CD14-positive monocyte (primary cell): ENCODE results near the gene CFAP107. TPM values are rescaled to one million over a fixed set of nuclear protein-coding genes. Genes with fewer than 3 reads are reported as not detected.

Experiments
- DNase-seq, 3 donors: peaks; one replicate each; pipeline ENCODE4 v3.0.0-alpha.2; 2011 to 2022
- H2AFZ ChIP-seq: 2 replicates; pipeline ENCODE4 v1.6.0; 2012; ENCODE audit warnings: mild to moderate bottlenecking, low read depth, low read length, inconsistent platforms; ENCODE audit not compliant: insufficient read depth, poor library complexity, severe bottlenecking
- H3K27ac ChIP-seq, 2 donors: 1 replicate in 1 of 2; 2 replicates in 1 of 2; pipeline ENCODE4 v1.5.1; 2012 to 2013; ENCODE audit warnings: low read length in 2 of 2, control low read depth in 1 of 2, inconsistent platforms in 1 of 2, low read depth in 1 of 2, mild to moderate bottlenecking in 1 of 2
- H3K27me3 ChIP-seq, 2 donors: one replicate each; pipeline versions ENCODE4 v1.6.0 to v1.6.1; 2011 to 2013; ENCODE audit warnings: low read length in 2 of 2; ENCODE audit not compliant: control insufficient read depth in 2 of 2, insufficient read depth in 2 of 2
- H3K36me3 ChIP-seq, 2 donors: replicated peaks in 1 of 2; 1 replicate in 1 of 2; 2 replicates in 1 of 2; pipeline versions ENCODE4 v1.5.1 to v1.6.1; 2012 to 2013; ENCODE audit warnings: low read length in 2 of 2, control low read depth in 1 of 2, inconsistent platforms in 1 of 2, mild to moderate bottlenecking in 1 of 2; ENCODE audit not compliant: insufficient read depth in 2 of 2, control insufficient read depth in 1 of 2
- H3K4me1 ChIP-seq, 2 donors: 1 replicate in 1 of 2; 2 replicates in 1 of 2; pipeline versions ENCODE4 v1.5.1 to v1.6.1; 2012 to 2013; ENCODE audit warnings: low read length in 2 of 2, control low read depth in 1 of 2, inconsistent platforms in 1 of 2, mild to moderate bottlenecking in 1 of 2, moderate library complexity in 1 of 2; ENCODE audit not compliant: insufficient read depth in 2 of 2, control insufficient read depth in 1 of 2
- H3K4me2 ChIP-seq: replicated peaks from 2 replicates; pipeline ENCODE3; 2012; ENCODE audit warnings: low read length, moderate library complexity, mild to moderate bottlenecking; ENCODE audit not compliant: poor library complexity, severe bottlenecking; ENCODE audit errors: extremely low read depth
- H3K4me3 ChIP-seq, 3 experiments: fragments of 200-600 bp in 1 of 3; sonication (generic) in 1 of 3; replicated peaks in 1 of 3; 1 replicate in 2 of 3; 2 replicates in 1 of 3; pipeline ENCODE4 v1.5.1; 2011 to 2013; ENCODE audit warnings: low read length in 3 of 3, mild to moderate bottlenecking in 3 of 3, control low read depth in 2 of 3, low read depth in 2 of 3, inconsistent platforms in 1 of 3, moderate library complexity in 1 of 3
- H3K79me2 ChIP-seq: 2 replicates; pipeline ENCODE4 v1.6.0; 2012; ENCODE audit warnings: mild to moderate bottlenecking, control low read depth, inconsistent platforms, low read length, moderate library complexity; ENCODE audit not compliant: insufficient read depth
- H3K9ac ChIP-seq: 2 replicates; pipeline ENCODE4 v1.6.0; 2017; ENCODE audit warnings: low read length, mild to moderate bottlenecking; ENCODE audit not compliant: insufficient read depth, poor library complexity, severe bottlenecking
- H3K9me3 ChIP-seq, 2 donors: replicated peaks in 1 of 2; 1 replicate in 1 of 2; 2 replicates in 1 of 2; pipeline versions ENCODE4 v1.5.1 to v1.6.1; 2012 to 2013; ENCODE audit warnings: low read length in 2 of 2, control low read depth in 1 of 2; ENCODE audit not compliant: control insufficient read depth in 1 of 2, insufficient read depth in 1 of 2
- H4K20me1 ChIP-seq: 2 replicates; pipeline ENCODE4 v1.6.0; 2012; ENCODE audit warnings: mild to moderate bottlenecking, low read length, control low read depth, moderate library complexity; ENCODE audit not compliant: insufficient read depth
- H3K27ac Mint-ChIP-seq, 7 donors: one replicate each; pipeline ENCODE4 v1.8.0; 2020; ENCODE audit warnings: mild to moderate bottlenecking in 7 of 7, mixed read lengths in 7 of 7, moderate library complexity in 6 of 7, inconsistent platforms in 2 of 7
- H3K27me3 Mint-ChIP-seq, 3 donors: one replicate each; pipeline ENCODE4 v1.8.0; 2021 to 2022; ENCODE audit warnings: low read depth in 3 of 3, mild to moderate bottlenecking in 3 of 3, mixed read lengths in 3 of 3, moderate library complexity in 3 of 3, inconsistent platforms in 1 of 3
- H3K36me3 Mint-ChIP-seq, 2 donors: one replicate each; pipeline ENCODE4 v1.8.0; 2020; ENCODE audit warnings: mixed read lengths in 2 of 2, inconsistent platforms in 1 of 2, mild to moderate bottlenecking in 1 of 2
- H3K4me1 Mint-ChIP-seq: one replicate; pipeline ENCODE4 v1.8.0; 2020; ENCODE audit warnings: mild to moderate bottlenecking, mixed read lengths
- H3K4me3 Mint-ChIP-seq, 2 donors: one replicate each; pipeline ENCODE4 v1.8.0; 2020; ENCODE audit warnings: mild to moderate bottlenecking in 2 of 2, mixed read lengths in 2 of 2, moderate library complexity in 1 of 2
- H3K9me3 Mint-ChIP-seq, 7 donors: one replicate each; pipeline ENCODE4 v1.8.0; 2020 to 2022; ENCODE audit warnings: mixed read lengths in 7 of 7, mild to moderate bottlenecking in 6 of 7, moderate library complexity in 6 of 7, inconsistent platforms in 2 of 7
- CTCF ChIP-seq: fragments of 200-600 bp; IDR thresholded peaks from one replicate; pipeline ENCODE4 v1.8.0; 2022; ENCODE audit warnings: antibody characterized with exemption, mild to moderate bottlenecking
- WGBS: methylation state at CpG from one replicate; pipeline ENCODE4 v1.1.5; 2013; ENCODE audit warnings: missing lambda C conversion rate; ENCODE audit not compliant: insufficient coverage; 5-methylcytosine and 5-hydroxymethylcytosine counted together
- intact Hi-C, 2 donors: fragments of 100-400 bp; cut with micrococcal nuclease; formaldehyde crosslinking; loops; one replicate each; pipeline versions ENCODE4 v1.15.0 to v1.15.1; 2023
- polyA plus RNA-seq, 3 donors: library from polyadenylated mRNA; depleted of rRNA in 1 of 3; unstranded in 2 of 3; stranded (reverse) in 1 of 3; fragments of 300-500 nt in 2 of 3; fragments of >200 nt in 1 of 3; fragmentation: Illumina TruSeq in 2 of 3; gene quantifications; 1 replicate in 2 of 3; 2 replicates in 1 of 3; pipeline ENCODE4 v1.2.3, GENCODE V29; 2012 to 2021

Gene CFAP107
- polyA plus RNA-seq, 3 donors: not detected

- Histone ChIP-seq H3K27ac (no peak overlapping the region), H3K9me3 (peaks cover 10 to 21% of the 10 kb centered on the region in 2 donors), H3K27me3 (no peaks in the 10 kb centered on the region), H3K4me1 (no peaks in the 10 kb centered on the region), H3K9ac (no peak overlapping the region), H3K4me2 (no peak overlapping the region), H2AFZ (no peak overlapping the region), H4K20me1 (no peaks in the 10 kb centered on the region), H3K79me2 (no peaks in the 10 kb centered on the region), H3K36me3 (no peaks in the 10 kb centered on the region), H3K4me3 (no peak overlapping the region)
- Mint-ChIP-seq H3K4me1 (no peaks in the 10 kb centered on the region), H3K27ac (no peak overlapping the region), H3K9me3 (peaks cover 13 to 28% (median 24%) of the 10 kb centered on the region in 7 donors), H3K4me3 (no peak overlapping the region), H3K27me3 (peaks cover 3 to 5% (median 3%) of the 10 kb centered on the region in 3 donors), H3K36me3 (no peaks in the 10 kb centered on the region)
- intact Hi-C loops: no loop called here
- 82% methylated on average over 2 of the region's 3 CpGs for WGBS
- TF ChIP-seq CTCF: no peak
- no peak for DNase-seq
Observed at GRCh38 chr1:12745126-12745991, 641 bp upstream of the CFAP107 start.

DNA sequence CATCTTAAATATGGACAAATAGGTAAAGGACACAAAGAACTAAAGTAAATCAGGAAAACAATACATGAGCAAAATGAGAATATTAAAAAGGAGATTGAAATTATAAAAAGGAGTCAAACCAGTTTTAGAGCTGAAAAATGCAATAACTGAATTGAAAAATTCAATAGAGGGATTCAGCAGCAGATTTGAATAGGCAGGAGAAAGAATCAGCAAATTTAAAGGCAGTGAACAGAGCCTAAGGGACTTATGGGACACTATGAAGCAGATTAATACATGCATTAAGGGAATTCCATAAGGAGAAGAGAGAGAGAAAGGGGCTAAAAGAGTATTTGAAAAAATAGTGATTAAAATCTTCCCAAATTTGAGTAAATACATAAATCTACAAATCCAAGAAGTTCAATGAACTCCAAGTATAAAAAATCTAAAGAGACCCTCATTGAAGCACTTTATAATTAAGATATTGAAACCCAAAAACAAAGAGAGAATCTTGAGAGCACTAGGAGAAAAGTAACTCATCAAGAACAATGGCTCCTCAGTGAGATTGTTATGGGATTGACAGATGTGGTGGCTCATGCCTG lies 2.9 kb downstream of the CFAP107 start:
- Histone ChIP-seq H2AFZ (no peak overlapping the region), H3K9me3 (peaks cover 10 to 21% of the 10 kb centered on the region in 2 donors), H3K4me1 (no peaks in the 10 kb centered on the region), H3K79me2 (no peaks in the 10 kb centered on the region), H3K4me2 (no peak overlapping the region), H3K9ac (no peak overlapping the region), H3K27ac (no peak overlapping the region), H3K27me3 (peaks cover 0 to 2% of the 10 kb centered on the region in 2 donors), H4K20me1 (no peaks in the 10 kb centered on the region), H3K36me3 (no peaks in the 10 kb centered on the region), H3K4me3 (no peak overlapping the region)
- H3K4me1 Mint-ChIP-seq: no peaks in the 10 kb centered on the region
- DNase-seq: no peak
- H3K27ac Mint-ChIP-seq: no peak overlapping the region
- H3K27me3 Mint-ChIP-seq: peaks cover 4 to 15% (median 10%) of the 10 kb centered on the region in 3 donors
- intact Hi-C loops: no loop called here
- TF ChIP-seq CTCF: no peak
- peaks cover 13 to 31% (median 25%) of the 10 kb centered on the region in 7 donors for H3K9me3 Mint-ChIP-seq
- no peaks in the 10 kb centered on the region for H3K36me3 Mint-ChIP-seq
- no peak overlapping the region for H3K4me3 Mint-ChIP-seq
